SK-N-SH treated with all-trans-retinoic acid at 6 μM for 48 hours (cell line): ENCODE results near the gene AREL1.

Experiments
- ATAC-seq: fragments of 200-7000 bp; cut with Tn5 transposase; 3 replicates; pipeline ENCODE4 v1.9.1; 2020; ENCODE audit warnings: mild to moderate bottlenecking, moderate library complexity
- ARNTL ChIP-seq: fragments of 450-650 bp; formaldehyde crosslinking; IDR thresholded peaks from 2 replicates; pipeline ENCODE4 v1.5.0; 2020; ENCODE audit warnings: low read depth, mild to moderate bottlenecking, moderate library complexity, borderline replicate concordance
- BACH2 ChIP-seq: fragments of 250-450 bp; sonication (Bioruptor Pico); IDR thresholded peaks from 2 replicates; pipeline ENCODE4 v1.9.0; 2021; ENCODE audit warnings: mild to moderate bottlenecking, borderline replicate concordance
- CSDC2 ChIP-seq: fragments of 250-450 bp; sonication (Bioruptor Pico); IDR thresholded peaks from 2 replicates; pipeline ENCODE4 v1.5.0; 2020; ENCODE audit warnings: mild to moderate bottlenecking, moderate library complexity
- ESRRG ChIP-seq: fragments of 250-450 bp; sonication (Bioruptor Pico); IDR thresholded peaks from 2 replicates; pipeline ENCODE4 v1.6.1; 2021; ENCODE audit warnings: mild to moderate bottlenecking
- GLIS3 ChIP-seq: fragments of 250-450 bp; sonication (Bioruptor Pico); IDR thresholded peaks from 2 replicates; pipeline ENCODE4 v1.5.0; 2020; ENCODE audit warnings: mild to moderate bottlenecking, moderate library complexity
- ISL1 ChIP-seq: fragments of 250-450 bp; sonication (Bioruptor Pico); IDR thresholded peaks from 2 replicates; pipeline ENCODE4 v2.1.2; 2022; ENCODE audit warnings: mild to moderate bottlenecking, moderate library complexity
- PPARA ChIP-seq: fragments of 250-450 bp; sonication (Bioruptor Pico); IDR thresholded peaks from 2 replicates; pipeline ENCODE4 v1.5.0; 2020; ENCODE audit warnings: mild to moderate bottlenecking, borderline replicate concordance
- RARB ChIP-seq: fragments of 250-450 bp; sonication (Bioruptor Pico); IDR thresholded peaks from 2 replicates; pipeline ENCODE4 v1.8.0; 2021; ENCODE audit warnings: mild to moderate bottlenecking, moderate library complexity
- SNAI2 ChIP-seq: fragments of 250-450 bp; sonication (Bioruptor Pico); IDR thresholded peaks from 2 replicates; pipeline ENCODE4 v1.5.0; 2020; ENCODE audit warnings: mild to moderate bottlenecking, moderate library complexity
- TCF4 ChIP-seq: fragments of 250-450 bp; sonication (Bioruptor Pico); IDR thresholded peaks from 2 replicates; pipeline ENCODE4 v1.8.0; 2021; ENCODE audit warnings: mild to moderate bottlenecking, moderate library complexity, borderline replicate concordance
- TOX ChIP-seq: fragments of 250-450 bp; sonication (Bioruptor Pico); IDR thresholded peaks from 2 replicates; pipeline ENCODE4 v1.8.0; 2021; ENCODE audit warnings: mild to moderate bottlenecking, moderate library complexity, borderline replicate concordance
- ZC3H10 ChIP-seq: fragments of 250-450 bp; sonication (Bioruptor Pico); IDR thresholded peaks from 2 replicates; pipeline ENCODE4 v1.5.1; 2021; ENCODE audit warnings: mild to moderate bottlenecking, moderate library complexity
- ZFP3 ChIP-seq: fragments of 250-450 bp; sonication (Bioruptor Pico); IDR thresholded peaks from 2 replicates; pipeline ENCODE4 v1.5.0; 2020; ENCODE audit warnings: mild to moderate bottlenecking, moderate library complexity
- ZFP30 ChIP-seq: fragments of 450-650 bp; formaldehyde crosslinking; IDR thresholded peaks from 2 replicates; pipeline ENCODE4 v1.5.0; 2022; ENCODE audit warnings: mild to moderate bottlenecking, moderate library complexity
- ZNF565 ChIP-seq: fragments of 450-650 bp; formaldehyde crosslinking; conservative IDR thresholded peaks from 2 replicates; pipeline ENCODE4 v1.5.0; 2020; ENCODE audit warnings: low read depth, mild to moderate bottlenecking, moderate library complexity
- ZNF70 ChIP-seq: fragments of 450-650 bp; formaldehyde crosslinking; IDR thresholded peaks from 2 replicates; pipeline ENCODE4 v1.5.0; 2020; ENCODE audit warnings: mild to moderate bottlenecking, moderate library complexity
- ZNF8 ChIP-seq: fragments of 450-650 bp; formaldehyde crosslinking; IDR thresholded peaks from 2 replicates; pipeline ENCODE4 v1.5.0; 2020; ENCODE audit warnings: mild to moderate bottlenecking, moderate library complexity
- TF ChIP-seq, protein P1 (sequence below): fragments of 250-450 bp; sonication (Bioruptor Pico); IDR thresholded peaks from 2 replicates; pipeline ENCODE4 v1.5.1; 2021; ENCODE audit warnings: mild to moderate bottlenecking, moderate library complexity
- TF ChIP-seq, protein P2 (sequence below): fragments of 250-450 bp; sonication (Bioruptor Pico); IDR thresholded peaks from 2 replicates; pipeline ENCODE4 v1.8.0; 2021; ENCODE audit warnings: low read depth, mild to moderate bottlenecking, moderate library complexity, borderline replicate concordance
- TF ChIP-seq, protein P3 (sequence below): fragments of 250-450 bp; sonication (Bioruptor Pico); IDR thresholded peaks from 2 replicates; pipeline ENCODE4 v1.5.1; 2020; ENCODE audit warnings: low read depth, mild to moderate bottlenecking, moderate library complexity
- TF ChIP-seq, protein P4 (sequence below): fragments of 250-450 bp; sonication (Bioruptor Pico); IDR thresholded peaks from 2 replicates; pipeline ENCODE4 v1.5.0; 2020; ENCODE audit warnings: mild to moderate bottlenecking, moderate library complexity

Gene AREL1

DNA sequence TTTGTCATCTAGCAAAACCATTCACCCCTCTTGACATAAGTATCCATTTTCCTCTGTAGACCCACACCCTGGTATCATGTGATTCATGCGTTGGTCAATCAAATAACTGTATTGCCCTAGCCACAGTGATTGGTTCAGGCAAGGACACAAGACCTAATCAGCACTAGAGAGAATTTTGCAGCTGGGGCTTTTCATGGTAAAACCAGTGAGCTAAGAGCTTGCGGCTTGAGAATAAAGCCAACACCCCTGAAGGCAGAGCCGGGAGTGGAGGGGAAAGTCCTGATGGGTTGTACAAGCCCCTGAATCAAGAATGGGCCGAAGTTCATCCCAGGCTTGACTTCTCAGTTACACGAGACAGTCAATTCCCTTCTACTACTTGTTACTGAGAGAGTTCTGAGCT lies 67.6 kb downstream of the AREL1 start:
- no peak for ATAC-seq
- TF ChIP-seq, protein P1, sequence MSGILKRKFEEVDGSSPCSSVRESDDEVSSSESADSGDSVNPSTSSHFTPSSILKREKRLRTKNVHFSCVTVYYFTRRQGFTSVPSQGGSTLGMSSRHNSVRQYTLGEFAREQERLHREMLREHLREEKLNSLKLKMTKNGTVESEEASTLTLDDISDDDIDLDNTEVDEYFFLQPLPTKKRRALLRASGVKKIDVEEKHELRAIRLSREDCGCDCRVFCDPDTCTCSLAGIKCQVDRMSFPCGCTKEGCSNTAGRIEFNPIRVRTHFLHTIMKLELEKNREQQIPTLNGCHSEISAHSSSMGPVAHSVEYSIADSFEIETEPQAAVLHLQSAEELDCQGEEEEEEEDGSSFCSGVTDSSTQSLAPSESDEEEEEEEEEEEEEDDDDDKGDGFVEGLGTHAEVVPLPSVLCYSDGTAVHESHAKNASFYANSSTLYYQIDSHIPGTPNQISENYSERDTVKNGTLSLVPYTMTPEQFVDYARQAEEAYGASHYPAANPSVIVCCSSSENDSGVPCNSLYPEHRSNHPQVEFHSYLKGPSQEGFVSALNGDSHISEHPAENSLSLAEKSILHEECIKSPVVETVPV (CRISPR knock-in tag): no peak
- TF ChIP-seq TOX (CRISPR knock-in tag) (no peak), ZNF70 (no peak), SNAI2 (CRISPR knock-in tag) (no peak), ZFP30 (CRISPR knock-in tag) (no peak), PPARA (CRISPR knock-in tag) (no peak), ISL1 (CRISPR knock-in tag) (no peak), TCF4 (CRISPR knock-in tag) (no peak), ARNTL (CRISPR knock-in tag) (no peak)
- TF ChIP-seq, protein P2, sequence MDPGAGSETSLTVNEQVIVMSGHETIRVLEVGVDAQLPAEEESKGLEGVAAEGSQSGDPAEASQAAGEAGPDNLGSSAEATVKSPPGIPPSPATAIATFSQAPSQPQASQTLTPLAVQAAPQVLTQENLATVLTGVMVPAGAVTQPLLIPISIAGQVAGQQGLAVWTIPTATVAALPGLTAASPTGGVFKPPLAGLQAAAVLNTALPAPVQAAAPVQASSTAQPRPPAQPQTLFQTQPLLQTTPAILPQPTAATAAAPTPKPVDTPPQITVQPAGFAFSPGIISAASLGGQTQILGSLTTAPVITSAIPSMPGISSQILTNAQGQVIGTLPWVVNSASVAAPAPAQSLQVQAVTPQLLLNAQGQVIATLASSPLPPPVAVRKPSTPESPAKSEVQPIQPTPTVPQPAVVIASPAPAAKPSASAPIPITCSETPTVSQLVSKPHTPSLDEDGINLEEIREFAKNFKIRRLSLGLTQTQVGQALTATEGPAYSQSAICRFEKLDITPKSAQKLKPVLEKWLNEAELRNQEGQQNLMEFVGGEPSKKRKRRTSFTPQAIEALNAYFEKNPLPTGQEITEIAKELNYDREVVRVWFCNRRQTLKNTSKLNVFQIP (CRISPR knock-in tag): no peak

DNA sequence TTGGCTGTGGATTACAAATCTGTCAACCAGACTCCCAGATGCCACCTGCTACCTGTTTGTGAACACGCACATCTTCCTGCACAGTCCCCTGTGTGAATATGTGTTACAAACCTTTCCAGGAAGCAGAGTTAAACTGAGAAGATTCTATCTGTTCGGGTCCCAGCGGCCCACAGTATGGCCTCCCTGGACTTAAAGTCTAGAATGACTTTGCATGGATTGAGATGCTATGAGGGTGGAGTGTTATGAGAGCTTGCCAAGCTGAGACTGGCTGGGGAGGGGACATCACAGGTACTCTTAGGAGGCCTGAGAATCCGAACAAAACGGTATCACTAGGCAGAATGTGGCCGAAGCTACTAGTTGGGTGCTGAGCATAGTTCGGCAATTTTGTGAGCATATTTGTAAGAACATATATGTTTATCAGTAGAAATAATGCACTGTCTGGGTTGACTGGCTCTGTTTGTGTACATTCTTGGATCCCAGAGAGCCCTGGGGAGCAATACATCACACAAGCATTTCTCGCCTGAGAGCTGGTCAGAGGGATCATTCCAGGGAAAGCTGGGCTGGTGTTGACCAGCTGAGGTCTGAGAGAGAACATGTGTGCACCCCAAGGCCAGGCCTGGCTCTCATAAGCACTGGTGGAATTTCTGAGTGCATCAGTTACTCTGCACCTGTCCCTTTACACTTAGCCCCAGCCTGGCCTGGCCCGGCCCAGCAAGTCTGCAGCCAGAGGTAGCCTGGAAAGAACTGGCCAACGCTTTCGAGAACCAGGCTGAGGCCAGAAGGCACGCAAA lies 71.1 kb downstream of the AREL1 start:
- ATAC-seq: no peak
- TF ChIP-seq GLIS3 (CRISPR knock-in tag) (no peak), ZFP3 (CRISPR knock-in tag) (no peak), SNAI2 (CRISPR knock-in tag) (no peak), ARNTL (CRISPR knock-in tag) (no peak), ZNF70 (no peak), BACH2 (CRISPR knock-in tag) (no peak), ZNF8 (CRISPR knock-in tag) (no peak)

DNA sequence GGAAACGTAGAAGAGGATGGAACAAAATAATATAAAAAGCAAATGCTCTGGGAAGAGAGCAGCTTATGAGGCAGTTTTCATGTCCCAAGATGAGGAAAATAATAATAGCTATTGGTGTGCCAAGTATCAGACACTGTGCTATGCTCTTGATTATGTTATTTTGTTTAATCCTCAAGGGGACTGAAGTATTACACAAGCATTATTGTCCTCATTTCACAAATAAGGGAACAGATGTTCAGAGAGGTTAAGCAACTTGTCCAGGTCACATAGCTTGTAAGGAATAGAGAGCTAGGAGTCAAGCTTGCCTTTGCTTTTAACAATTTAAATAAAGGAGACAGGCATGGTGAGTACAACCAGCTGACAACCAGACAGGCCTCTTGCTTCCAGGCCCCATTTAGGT lies 73.9 kb downstream of the AREL1 start:
- TF ChIP-seq ISL1 (CRISPR knock-in tag) (no peak), TOX (CRISPR knock-in tag) (no peak), ZNF8 (CRISPR knock-in tag) (no peak), RARB (no peak), ZNF70 (no peak), CSDC2 (CRISPR knock-in tag) (no peak), BACH2 (CRISPR knock-in tag) (no peak), GLIS3 (CRISPR knock-in tag) (no peak), SNAI2 (CRISPR knock-in tag) (no peak), ZNF565 (no peak), ZFP3 (CRISPR knock-in tag) (no peak), ARNTL (CRISPR knock-in tag) (no peak), TCF4 (CRISPR knock-in tag) (no peak), ZC3H10 (no peak), ZFP30 (CRISPR knock-in tag) (no peak), ESRRG (no peak)
- TF ChIP-seq, protein P3, sequence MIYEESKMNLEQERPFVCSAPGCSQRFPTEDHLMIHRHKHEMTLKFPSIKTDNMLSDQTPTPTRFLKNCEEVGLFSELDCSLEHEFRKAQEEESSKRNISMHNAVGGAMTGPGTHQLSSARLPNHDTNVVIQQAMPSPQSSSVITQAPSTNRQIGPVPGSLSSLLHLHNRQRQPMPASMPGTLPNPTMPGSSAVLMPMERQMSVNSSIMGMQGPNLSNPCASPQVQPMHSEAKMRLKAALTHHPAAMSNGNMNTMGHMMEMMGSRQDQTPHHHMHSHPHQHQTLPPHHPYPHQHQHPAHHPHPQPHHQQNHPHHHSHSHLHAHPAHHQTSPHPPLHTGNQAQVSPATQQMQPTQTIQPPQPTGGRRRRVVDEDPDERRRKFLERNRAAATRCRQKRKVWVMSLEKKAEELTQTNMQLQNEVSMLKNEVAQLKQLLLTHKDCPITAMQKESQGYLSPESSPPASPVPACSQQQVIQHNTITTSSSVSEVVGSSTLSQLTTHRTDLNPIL (CRISPR knock-in tag): no peak
- TF ChIP-seq, protein P2 (CRISPR knock-in tag): no peak
- TF ChIP-seq, protein P1 (CRISPR knock-in tag): no peak
- TF ChIP-seq, protein P4, sequence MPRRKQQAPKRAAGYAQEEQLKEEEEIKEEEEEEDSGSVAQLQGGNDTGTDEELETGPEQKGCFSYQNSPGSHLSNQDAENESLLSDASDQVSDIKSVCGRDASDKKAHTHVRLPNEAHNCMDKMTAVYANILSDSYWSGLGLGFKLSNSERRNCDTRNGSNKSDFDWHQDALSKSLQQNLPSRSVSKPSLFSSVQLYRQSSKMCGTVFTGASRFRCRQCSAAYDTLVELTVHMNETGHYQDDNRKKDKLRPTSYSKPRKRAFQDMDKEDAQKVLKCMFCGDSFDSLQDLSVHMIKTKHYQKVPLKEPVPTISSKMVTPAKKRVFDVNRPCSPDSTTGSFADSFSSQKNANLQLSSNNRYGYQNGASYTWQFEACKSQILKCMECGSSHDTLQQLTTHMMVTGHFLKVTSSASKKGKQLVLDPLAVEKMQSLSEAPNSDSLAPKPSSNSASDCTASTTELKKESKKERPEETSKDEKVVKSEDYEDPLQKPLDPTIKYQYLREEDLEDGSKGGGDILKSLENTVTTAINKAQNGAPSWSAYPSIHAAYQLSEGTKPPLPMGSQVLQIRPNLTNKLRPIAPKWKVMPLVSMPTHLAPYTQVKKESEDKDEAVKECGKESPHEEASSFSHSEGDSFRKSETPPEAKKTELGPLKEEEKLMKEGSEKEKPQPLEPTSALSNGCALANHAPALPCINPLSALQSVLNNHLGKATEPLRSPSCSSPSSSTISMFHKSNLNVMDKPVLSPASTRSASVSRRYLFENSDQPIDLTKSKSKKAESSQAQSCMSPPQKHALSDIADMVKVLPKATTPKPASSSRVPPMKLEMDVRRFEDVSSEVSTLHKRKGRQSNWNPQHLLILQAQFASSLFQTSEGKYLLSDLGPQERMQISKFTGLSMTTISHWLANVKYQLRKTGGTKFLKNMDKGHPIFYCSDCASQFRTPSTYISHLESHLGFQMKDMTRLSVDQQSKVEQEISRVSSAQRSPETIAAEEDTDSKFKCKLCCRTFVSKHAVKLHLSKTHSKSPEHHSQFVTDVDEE (CRISPR knock-in tag): no peak
- TF ChIP-seq, all 23 proteins: peak for 0
- no peak for ATAC-seq
